Astrocyte (in vitro differentiated cells and primary cell): ENCODE results near the gene SMARCD3. TPM values are rescaled to one million over a fixed set of nuclear protein-coding genes. Genes with fewer than 3 reads are reported as not detected.

Source experiments
- DNase-seq: peaks from one replicate; pipeline ENCODE4 v3.0.0-alpha.2; 2010; ENCODE audit warnings: low read depth
- FAIRE-seq: peaks from 2 replicates; lab custom pipeline; 2011; peaks lifted over from hg19 to GRCh38; lab: Jason Lieb, UNC
- H2AFZ ChIP-seq: 2 replicates; pipeline ENCODE4 v1.6.0; 2012; ENCODE audit warnings: low read depth, low read length, inconsistent platforms
- H3K27ac ChIP-seq: 2 replicates; pipeline ENCODE4 v1.5.1; 2011; ENCODE audit warnings: low read depth, low read length, inconsistent platforms
- H3K27me3 ChIP-seq: 2 replicates; pipeline ENCODE4 v1.6.0; 2011; ENCODE audit warnings: low read length, inconsistent platforms; ENCODE audit not compliant: insufficient read depth
- H3K36me3 ChIP-seq: 2 replicates; pipeline ENCODE4 v1.5.1; 2011; ENCODE audit warnings: low read length, inconsistent platforms; ENCODE audit not compliant: insufficient read depth
- H3K4me1 ChIP-seq: 2 replicates; pipeline ENCODE4 v1.5.1; 2011; ENCODE audit warnings: low read length, inconsistent platforms; ENCODE audit not compliant: insufficient read depth
- H3K4me2 ChIP-seq: 2 replicates; pipeline ENCODE4 v1.6.0; 2012; ENCODE audit warnings: low read length, inconsistent platforms
- H3K4me3 ChIP-seq: 2 replicates; pipeline ENCODE4 v1.5.1; 2011; ENCODE audit warnings: low read depth, mild to moderate bottlenecking, low read length, inconsistent platforms; ENCODE audit not compliant: insufficient read depth
- H3K79me2 ChIP-seq: 2 replicates; pipeline ENCODE4 v1.6.0; 2012; ENCODE audit warnings: mild to moderate bottlenecking, low read length, inconsistent platforms; ENCODE audit not compliant: insufficient read depth
- H3K9ac ChIP-seq: 2 replicates; pipeline ENCODE4 v1.6.0; 2012; ENCODE audit warnings: mild to moderate bottlenecking, low read length, inconsistent platforms
- H3K9me3 ChIP-seq: 2 replicates; pipeline ENCODE4 v1.5.1; 2012; ENCODE audit warnings: low read depth, mild to moderate bottlenecking, low read length, inconsistent platforms; ENCODE audit not compliant: insufficient read depth
- H4K20me1 ChIP-seq: 2 replicates; pipeline ENCODE4 v1.6.0; 2012; ENCODE audit warnings: low read length, inconsistent platforms; ENCODE audit not compliant: insufficient read depth
- H3K27ac Mint-ChIP-seq: one replicate; pipeline ENCODE4 v1.8.0; 2021; ENCODE audit warnings: mild to moderate bottlenecking, mixed read lengths; ENCODE audit not compliant: unreplicated experiment
- H3K27me3 Mint-ChIP-seq: one replicate; pipeline ENCODE4 v1.8.0; 2021; ENCODE audit warnings: low read depth, mixed read lengths; ENCODE audit not compliant: unreplicated experiment
- H3K36me3 Mint-ChIP-seq: one replicate; pipeline ENCODE4 v1.8.0; 2021; ENCODE audit warnings: low read depth, mixed read lengths; ENCODE audit not compliant: unreplicated experiment
- H3K4me1 Mint-ChIP-seq: one replicate; pipeline ENCODE4 v1.8.0; 2021; ENCODE audit warnings: low read depth, mixed read lengths; ENCODE audit not compliant: unreplicated experiment
- H3K4me3 Mint-ChIP-seq: one replicate; pipeline ENCODE4 v1.8.0; 2021; ENCODE audit warnings: mild to moderate bottlenecking, moderate library complexity, mixed read lengths; ENCODE audit not compliant: unreplicated experiment
- H3K9me3 Mint-ChIP-seq: one replicate; pipeline ENCODE4 v1.8.0; 2021; ENCODE audit warnings: mild to moderate bottlenecking, mixed read lengths; ENCODE audit not compliant: unreplicated experiment
- CTCF ChIP-seq: IDR thresholded peaks from 2 replicates; pipeline ENCODE4 v1.5.1; 2011; ENCODE audit warnings: low read depth, mild to moderate bottlenecking, inconsistent platforms, low read length, moderate library complexity; ENCODE audit not compliant: insufficient read depth
- EZH2 ChIP-seq: IDR thresholded peaks from 2 replicates; pipeline ENCODE4 v1.6.1; 2012; ENCODE audit warnings: mild to moderate bottlenecking, low read length, inconsistent platforms; ENCODE audit not compliant: insufficient read depth
- total RNA-seq: library from RNA; stranded (reverse); gene quantifications from 2 replicates; pipeline ENCODE4 v1.2.1, GENCODE V29; 2021

SMARCD3 gene
- total RNA-seq, 1 donor from 2014 or later, result 47.7 TPM

DNA sequence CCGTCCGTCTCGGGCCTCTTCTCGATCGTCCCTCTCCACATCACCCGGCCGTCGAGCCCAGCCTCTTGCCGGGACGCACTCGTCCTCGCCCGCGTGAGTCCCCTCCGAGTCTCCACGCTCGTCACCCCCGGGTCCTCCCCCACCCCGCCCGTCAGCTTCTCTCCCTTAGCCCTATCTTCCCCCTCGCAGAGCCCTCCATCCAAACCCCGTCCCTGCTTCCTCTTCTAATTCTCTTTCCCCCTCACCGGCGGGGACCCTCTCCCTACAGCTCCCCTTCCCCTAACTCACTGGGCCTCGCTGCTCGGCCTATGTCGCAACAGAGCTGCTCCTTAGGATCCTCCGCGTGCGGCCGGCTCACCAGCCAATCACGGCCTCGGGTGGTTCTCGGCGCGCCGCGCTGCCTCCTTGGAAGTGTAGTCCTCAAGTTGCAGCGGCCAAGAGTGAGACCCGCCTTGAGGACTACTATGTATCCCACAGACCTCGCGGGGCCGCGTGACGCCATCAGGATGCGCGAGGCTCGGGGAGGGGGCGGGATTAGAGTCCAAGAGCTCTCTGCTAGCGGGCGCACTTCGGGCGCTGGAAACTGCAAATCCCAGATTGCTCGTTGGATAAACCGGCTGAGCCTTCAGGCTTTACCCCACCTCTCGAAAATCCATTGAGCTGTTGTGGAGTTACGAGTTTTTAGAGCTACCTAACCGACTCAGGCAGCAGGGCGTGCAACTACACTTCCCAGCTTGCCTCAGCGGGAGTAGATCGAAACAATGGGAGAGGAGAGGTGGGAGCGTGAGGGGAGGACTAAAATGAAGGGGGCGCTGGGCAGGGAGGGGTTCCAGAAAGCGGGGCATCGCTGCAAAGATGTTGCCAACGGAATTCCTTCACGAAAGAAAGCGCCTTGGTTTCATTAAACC, 21.4 kb downstream of the SMARCD3 start, which contains the start of gene ABCF2:
TSS of gene ABCF2 (minus strand) at position 331 of the 908 bp plus-strand sequence. CDS start 747 bp downstream, outside the sequence.
- H3K27ac ChIP-seq, result peak within 1 kb of the TSS; percentile 74
- H3K9me3 ChIP-seq, result no peaks in the 10 kb centered on the region
- Mint-ChIP-seq H3K27ac (peak within 1 kb of the TSS; percentile 96), H3K9me3 (no peaks in the 10 kb centered on the region), H3K4me1 (peaks cover 16% of the 10 kb centered on the region), H3K27me3 (no peaks in the 10 kb centered on the region), H3K36me3 (peaks cover 7% of the 10 kb centered on the region), H3K4me3 (peak within 1 kb of the TSS; percentile 97)
- H3K79me2 ChIP-seq, result peaks cover 29% of the 10 kb centered on the region
- TF ChIP-seq CTCF (no peak), EZH2 (no peak)
- FAIRE-seq (no peak), DNase-seq (peak; percentile 98)
- H3K4me1 ChIP-seq, result peaks cover 22% of the 10 kb centered on the region
- H3K4me3 ChIP-seq, result peak within 1 kb of the TSS; percentile 89
- H3K27me3 ChIP-seq, result no peaks in the 10 kb centered on the region
- H2AFZ ChIP-seq, result peak within 1 kb of the TSS; percentile 95
- peaks cover 23% of the 10 kb centered on the region for H3K36me3 ChIP-seq
- H3K4me2 ChIP-seq, result peak within 1 kb of the TSS; percentile 94
- peak within 1 kb of the TSS; percentile 91 for H3K9ac ChIP-seq
- peaks cover 23% of the 10 kb centered on the region for H4K20me1 ChIP-seq

DNA sequence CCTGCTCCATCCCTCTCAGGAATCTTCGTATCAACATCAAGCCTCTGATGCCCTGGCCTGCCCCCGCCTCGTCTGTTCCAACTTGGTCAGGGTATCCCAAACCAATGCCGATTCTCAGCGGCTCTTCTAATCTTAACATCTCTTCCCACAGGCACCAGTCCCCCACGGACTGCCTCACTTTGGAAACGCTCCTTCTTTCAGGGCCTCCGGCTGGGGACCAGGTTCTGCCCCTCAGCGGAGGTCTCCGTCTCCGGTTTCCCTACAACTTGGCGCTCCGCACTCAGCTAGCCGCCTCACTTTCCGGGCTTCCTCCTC, 22.0 kb downstream of the SMARCD3 start:
- peaks cover 14% of the 10 kb centered on the region for H3K4me1 Mint-ChIP-seq
- no peaks in the 10 kb centered on the region for H3K9me3 Mint-ChIP-seq
- no peaks in the 10 kb centered on the region for H3K27me3 ChIP-seq
- H3K4me2 ChIP-seq, result peak overlapping the region; percentile 94
- peak overlapping the region; percentile 89 for H3K4me3 ChIP-seq
- H3K79me2 ChIP-seq, result peaks cover 26% of the 10 kb centered on the region
- H3K4me1 ChIP-seq, result peaks cover 16% of the 10 kb centered on the region
- peaks cover 28% of the 10 kb centered on the region for H3K36me3 ChIP-seq
- H3K27ac Mint-ChIP-seq, result peak overlapping the region; percentile 96
- H3K27me3 Mint-ChIP-seq, result no peaks in the 10 kb centered on the region
- DNase-seq (no peak), FAIRE-seq (no peak)
- H3K27ac ChIP-seq, result peak overlapping the region; percentile 70
- H4K20me1 ChIP-seq, result peaks cover 23% of the 10 kb centered on the region
- H3K9ac ChIP-seq, result peak overlapping the region; percentile 91
- H3K4me3 Mint-ChIP-seq, result peak overlapping the region; percentile 97
- no peak for TF ChIP-seq EZH2
- no peak for TF ChIP-seq CTCF
- no peaks in the 10 kb centered on the region for H3K9me3 ChIP-seq
- peak overlapping the region; percentile 57 for H2AFZ ChIP-seq
- peaks cover 7% of the 10 kb centered on the region for H3K36me3 Mint-ChIP-seq
